ENCODE results near the gene BDKRB1.

The BDKRB1 gene

GRCh38 chr14:96261772-96262655 is 6.0 kb downstream of the BDKRB1 start:
- no peak for DNase-seq

GRCh38 chr14:96263347-96264199 is 7.6 kb downstream of the BDKRB1 start:
- no peak for DNase-seq

GRCh38 chr14:96264200-96264553 is 8.2 kb downstream of the BDKRB1 start:
- no peak for DNase-seq

- DNase-seq, result no peak
These were observed 8.8 kb downstream of the BDKRB1 start for GRCh38 chr14:96264853-96265252.

GRCh38 chr14:96265383-96266095 is 9.5 kb downstream of the BDKRB1 start:
- no peak for DNase-seq

- DNase-seq, result peak; percentile 35
These were observed 11.3 kb downstream of the BDKRB1 start for GRCh38 chr14:96267336-96267735.

- no peak for DNase-seq
These were observed 11.9 kb downstream of the BDKRB1 start for GRCh38 chr14:96267916-96268315.

GRCh38 chr14:96268431-96269358 is 12.7 kb downstream of the BDKRB1 start:
- DNase-seq, result no peak

- DNase-seq, result no peak
These were observed 13.3 kb downstream of the BDKRB1 start for GRCh38 chr14:96269359-96269710.

- no peak for DNase-seq
These were observed 14.8 kb downstream of the BDKRB1 start for GRCh38 chr14:96270565-96271420.

- DNase-seq, result no peak
These were observed 15.4 kb downstream of the BDKRB1 start for GRCh38 chr14:96271421-96271762.

- DNase-seq, result peak; percentile 39
These were observed 16.9 kb downstream of the BDKRB1 start for GRCh38 chr14:96272777-96273473.

GRCh38 chr14:96273629-96274028 is 17.6 kb downstream of the BDKRB1 start:
- no peak for DNase-seq

- no peak for DNase-seq
These were observed 18.1 kb downstream of the BDKRB1 start for GRCh38 chr14:96274122-96274521.

- DNase-seq, result no peak
These were observed 18.5 kb downstream of the BDKRB1 start for GRCh38 chr14:96274543-96274942.

- DNase-seq, result peak; percentile 78
These were observed 19.4 kb downstream of the BDKRB1 start for GRCh38 chr14:96275177-96276112.

- no peak for DNase-seq
These were observed 21.9 kb downstream of the BDKRB1 start for GRCh38 chr14:96277890-96278289.

GRCh38 chr14:96279564-96279963 is 23.6 kb downstream of the BDKRB1 start:
- DNase-seq, result no peak

GRCh38 chr14:96280104-96280503 is 24.1 kb downstream of the BDKRB1 start:
- no peak for DNase-seq

- peak; percentile 27 for DNase-seq
These were observed 25.5 kb downstream of the BDKRB1 start for GRCh38 chr14:96281486-96281885.

All from hematopoietic multipotent progenitor cell treated with erythropoietin and hydrocortisone succinate and interleukin-3 and kit ligand, for 4 days (in vitro differentiated cells).